Kidney tubule cell (primary cell): Measurements from ENCODE around the gene TMEM140.
A peak's percentile ranks its signal among the peaks of the same experiment; 100 is the strongest.
"Not testable (repeated sequence)": the region's sequence is repeated elsewhere in the genome, so short reads cannot be mapped to it uniquely, and the experiment has no call there.

ENCODE experiments used
- DNase-seq: peaks from one replicate; pipeline ENCODE4 v3.0.0-alpha.2; 2018; ENCODE audit warnings: low spot score

Gene TMEM140

DNA sequence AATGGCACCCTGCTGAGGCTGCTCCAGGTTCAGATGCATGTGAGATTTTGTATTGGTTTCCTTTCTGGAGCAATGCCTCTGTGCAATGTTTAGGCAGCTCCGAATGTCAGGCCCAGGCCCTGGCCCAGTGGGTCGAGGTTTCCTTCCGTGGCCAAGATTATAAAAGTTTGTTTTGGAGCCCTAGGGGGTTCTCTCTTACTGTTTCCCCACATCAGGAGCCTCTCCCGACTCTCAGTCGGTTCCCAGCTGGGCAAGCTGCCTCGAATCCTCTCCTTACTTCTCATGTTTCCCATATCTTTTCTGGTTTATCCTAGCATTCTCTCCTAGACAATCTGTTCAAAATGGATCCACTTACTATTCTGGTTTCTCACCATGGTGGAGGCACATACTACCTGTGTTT is 11.0 kb downstream of the TMEM140 start:
- no peak for DNase-seq

DNA sequence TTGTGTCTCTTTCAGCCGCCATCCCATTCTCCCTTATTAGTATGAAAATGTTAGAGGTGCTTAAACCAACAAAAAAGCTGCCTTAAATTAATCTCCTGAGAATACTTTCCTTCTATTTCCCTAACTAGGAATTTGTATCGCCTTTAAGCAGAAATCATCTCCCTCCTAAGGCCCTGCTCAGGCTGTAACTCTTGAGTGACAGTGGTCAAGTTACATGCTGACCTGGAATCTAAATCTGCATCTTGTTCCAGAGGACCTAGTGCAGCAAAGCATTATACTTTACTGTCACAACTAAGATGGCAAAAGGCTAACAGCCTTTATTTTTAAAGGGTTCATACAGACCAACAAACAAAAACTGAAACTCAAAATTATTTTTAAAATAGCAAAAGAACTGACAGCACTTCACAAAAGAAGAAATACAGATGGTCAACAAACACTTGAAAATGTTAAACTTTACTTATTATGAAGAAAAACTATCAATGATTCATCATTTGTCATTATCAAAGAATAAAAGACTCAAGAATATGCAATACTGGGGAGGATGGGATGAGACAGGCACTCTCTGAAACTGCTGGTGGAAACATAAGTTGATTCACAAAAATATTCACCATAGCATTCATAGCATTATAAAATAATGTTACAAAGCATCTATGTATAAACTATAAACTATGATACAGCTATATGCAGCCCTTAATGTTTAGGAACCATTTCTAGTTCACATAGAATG is 11.7 kb downstream of the TMEM140 start:
- DNase-seq = no peak

DNA sequence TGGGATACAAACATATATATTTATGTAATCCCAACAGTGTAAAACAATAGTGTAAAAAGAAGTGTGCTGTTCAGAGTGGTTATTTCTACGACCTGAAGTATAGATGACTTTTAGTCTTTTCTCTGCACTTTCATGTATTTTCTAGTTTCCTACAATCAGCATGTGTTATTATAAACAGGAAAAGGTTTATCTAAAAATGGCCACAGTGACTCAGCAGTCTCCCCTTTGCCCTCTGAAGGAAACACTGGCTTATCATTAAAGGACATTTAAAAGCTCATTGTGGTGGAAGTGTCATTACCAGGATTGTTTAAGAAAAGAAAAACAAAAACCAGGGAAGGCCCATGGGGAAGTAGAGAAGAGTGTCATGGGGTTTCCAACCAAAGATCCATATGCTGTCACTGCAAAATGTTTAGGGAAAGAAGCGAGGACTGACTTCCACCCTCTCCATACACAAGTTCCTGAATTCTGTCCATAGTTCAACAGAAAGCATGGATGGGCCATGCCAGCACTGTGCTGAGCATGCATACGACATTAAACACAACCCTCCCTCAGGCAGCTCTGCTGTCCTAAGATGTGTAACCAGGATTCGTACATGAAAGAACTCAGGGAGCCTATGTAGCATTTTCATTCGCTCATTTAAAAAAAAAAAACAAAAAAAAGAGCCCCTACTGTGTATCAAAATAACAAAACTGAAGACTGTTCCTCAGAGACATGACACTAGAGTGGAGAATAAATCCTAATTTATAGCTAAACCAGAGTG is 12.4 kb downstream of the TMEM140 start:
- DNase-seq = peak; percentile 78

DNA sequence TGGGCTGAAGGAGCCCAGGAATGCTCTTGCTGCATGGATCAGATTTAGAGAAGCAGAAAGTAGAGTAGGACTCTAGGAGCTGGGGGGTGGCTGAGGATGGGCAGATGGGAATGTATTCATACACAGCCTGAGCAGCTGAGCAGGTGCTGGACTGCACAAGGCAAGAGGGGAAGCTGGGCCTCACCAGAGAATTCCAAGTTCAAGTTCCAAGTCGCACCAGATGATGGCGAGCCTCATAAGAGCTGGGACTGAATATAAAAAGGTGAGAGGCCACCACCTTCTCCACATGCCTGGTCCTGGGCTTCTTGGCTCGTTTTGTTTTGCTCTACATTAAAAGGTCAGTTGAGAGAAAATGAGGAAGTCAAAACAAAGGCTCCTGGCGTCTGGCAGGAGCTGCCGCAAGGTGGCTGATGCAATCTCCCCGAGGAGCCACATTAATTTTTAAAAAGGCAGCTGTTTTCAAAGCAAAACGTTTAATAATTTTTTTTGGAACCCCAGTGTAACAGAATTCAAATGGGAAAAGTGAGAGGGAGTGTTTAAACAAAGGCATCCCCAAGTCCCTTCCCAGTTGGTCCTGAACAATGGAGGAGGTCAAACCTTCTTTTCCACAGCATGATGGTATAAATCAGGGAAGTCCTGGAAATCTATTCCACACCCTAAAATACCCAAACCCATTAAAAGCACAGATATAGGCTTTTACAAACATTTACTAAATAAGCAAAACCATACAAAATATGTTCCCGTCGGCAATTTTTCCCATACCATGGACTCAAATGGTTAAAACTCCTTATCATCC is 13.2 kb downstream of the TMEM140 start:
- peak; percentile 58 for DNase-seq

DNA sequence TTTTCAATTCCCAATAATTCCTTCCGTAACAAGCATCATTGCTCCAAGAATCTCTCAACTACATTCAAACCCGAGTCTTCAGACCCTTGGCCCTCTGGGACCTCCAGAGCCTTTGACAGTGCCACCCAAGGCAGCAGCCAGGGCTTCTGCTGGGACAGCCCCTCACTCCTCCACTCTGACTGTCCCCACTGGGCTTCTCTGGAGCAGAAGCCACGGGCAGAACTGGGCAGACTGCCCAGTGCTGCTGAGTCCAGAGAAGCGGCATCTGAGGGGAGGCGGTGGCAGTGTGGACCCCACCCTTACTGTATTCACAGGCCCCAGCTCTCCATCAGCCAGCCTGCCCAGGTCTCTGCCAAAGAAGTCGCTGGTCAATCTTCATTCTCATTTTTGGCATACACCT is 13.8 kb downstream of the TMEM140 start:
- DNase-seq = no peak

DNA sequence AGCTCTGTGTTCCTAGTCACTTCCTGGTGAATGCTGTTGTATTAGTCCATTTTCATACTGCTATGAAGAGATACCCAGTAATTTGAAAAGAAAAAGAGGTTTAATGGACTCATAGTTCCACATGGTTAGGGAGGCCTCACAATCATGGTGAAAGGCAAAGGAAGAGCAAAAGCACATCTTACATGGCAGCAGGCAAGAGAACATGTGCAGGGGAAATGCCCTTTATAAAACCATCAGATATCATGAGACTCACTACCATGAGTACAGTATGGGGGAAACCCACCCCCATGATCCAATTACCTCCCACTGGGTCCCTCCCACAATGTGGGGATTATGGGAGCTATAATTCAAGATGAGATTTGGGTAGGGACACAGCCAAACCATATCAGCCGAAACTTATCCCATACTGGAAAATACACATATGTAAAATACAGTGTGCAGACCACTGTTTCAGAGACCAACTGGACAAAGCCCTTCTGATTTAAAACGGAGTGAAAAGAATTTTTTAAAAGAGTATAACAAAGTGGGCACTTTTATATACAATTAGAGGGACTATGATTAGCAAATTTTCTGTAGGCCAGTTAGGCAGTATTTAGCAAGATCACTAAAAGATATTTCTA is 14.6 kb downstream of the TMEM140 start:
- DNase-seq = no peak

DNA sequence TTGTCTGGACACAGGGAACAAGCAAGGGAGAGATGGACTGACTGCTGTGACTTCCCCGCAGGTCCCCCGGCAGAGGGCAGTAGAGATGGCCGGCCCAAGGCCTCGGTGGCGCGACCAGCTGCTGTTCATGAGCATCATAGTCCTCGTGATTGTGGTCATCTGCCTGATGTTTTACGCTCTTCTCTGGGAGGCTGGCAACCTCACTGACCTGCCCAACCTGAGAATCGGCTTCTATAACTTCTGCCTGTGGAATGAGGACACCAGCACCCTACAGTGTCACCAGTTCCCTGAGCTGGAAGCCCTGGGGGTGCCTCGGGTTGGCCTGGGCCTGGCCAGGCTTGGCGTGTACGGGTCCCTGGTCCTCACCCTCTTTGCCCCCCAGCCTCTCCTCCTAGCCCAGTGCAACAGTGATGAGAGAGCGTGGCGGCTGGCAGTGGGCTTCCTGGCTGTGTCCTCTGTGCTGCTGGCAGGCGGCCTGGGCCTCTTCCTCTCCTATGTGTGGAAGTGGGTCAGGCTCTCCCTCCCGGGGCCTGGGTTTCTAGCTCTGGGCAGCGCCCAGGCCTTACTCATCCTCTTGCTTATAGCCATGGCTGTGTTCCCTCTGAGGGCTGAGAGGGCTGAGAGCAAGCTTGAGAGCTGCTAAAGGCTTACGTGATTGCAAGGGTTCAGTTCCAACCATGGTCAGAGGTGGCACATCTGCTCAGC is 16.6 kb downstream of the TMEM140 start:
- no peak for DNase-seq

DNA sequence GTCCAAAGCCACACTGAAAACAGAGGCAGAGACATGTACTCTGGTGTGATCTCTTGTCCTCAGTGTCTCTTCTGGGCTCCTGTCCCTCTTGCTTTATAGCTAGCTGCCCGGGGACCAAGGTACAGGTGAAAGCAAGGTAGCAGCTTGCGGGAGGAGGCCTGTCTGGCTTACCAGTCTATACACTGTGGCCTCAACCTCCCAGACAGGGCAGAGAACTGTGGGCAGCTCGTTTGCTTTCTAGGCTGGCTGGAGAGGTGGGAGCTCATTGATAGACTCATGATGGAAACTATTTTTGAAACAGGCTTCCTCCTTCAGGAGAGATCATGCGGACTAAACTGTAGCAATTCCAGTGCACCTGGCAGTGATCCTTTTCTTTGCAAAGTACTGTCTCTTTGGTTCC is 18.0 kb downstream of the TMEM140 start:
- no peak for DNase-seq

DNA sequence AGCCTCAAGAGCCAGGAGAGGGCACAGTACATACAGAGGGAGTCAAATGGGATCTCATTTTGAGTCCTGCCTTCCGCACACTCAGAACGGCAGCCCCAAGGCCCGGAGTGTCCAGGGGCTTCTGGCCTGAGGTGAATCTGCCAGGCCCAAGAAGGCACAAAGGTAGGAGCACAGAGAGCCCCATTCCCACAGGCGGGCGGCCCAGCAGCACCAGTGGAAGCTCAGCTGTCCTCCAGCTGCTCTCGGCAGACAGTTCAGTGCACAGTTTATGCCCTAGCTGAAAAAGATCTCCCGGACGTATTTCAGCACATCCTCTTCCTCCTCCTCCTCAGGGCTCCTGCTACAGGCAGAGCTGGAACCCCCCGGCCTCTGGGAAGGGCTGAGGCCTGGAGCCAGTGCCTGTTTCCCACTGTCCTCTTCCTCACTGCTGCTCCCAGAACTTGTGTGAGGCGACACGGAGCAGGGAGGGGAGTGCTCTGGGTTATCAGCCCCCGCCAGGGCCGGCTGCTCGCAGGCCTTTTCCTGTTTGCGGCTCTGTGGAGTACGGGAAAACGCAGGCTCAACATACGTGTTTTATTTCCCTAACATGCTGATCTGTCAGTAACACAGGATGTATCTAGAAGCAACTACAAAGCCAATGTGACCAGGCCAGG is 18.6 kb downstream of the TMEM140 start:
- no peak for DNase-seq

DNA sequence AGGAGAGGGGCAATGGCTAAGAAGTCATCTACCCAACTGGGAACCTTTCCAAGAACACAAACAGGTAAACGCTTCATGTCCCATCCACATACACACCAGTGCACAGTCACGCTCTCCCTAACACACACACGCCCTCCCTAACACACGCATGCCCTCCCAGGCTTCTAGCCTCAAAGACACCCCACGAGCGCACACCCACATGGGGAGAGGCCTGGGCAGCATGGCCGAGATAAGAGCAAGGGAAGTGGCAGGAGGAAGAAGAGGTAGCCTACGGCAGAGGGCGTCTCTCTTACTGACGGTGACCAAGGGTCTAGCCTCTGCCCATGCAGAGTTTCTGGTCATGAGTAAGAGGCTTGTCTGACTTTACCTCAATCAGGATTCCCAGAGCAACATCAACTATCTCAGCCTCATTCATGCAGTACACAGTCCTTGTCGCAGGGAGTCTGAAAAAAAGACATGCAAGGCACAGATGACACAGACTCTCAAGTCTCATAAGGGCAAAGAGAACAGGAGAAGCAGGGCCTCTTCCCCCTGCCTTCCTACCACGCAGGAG is 19.6 kb downstream of the TMEM140 start:
- DNase-seq = no peak

DNA sequence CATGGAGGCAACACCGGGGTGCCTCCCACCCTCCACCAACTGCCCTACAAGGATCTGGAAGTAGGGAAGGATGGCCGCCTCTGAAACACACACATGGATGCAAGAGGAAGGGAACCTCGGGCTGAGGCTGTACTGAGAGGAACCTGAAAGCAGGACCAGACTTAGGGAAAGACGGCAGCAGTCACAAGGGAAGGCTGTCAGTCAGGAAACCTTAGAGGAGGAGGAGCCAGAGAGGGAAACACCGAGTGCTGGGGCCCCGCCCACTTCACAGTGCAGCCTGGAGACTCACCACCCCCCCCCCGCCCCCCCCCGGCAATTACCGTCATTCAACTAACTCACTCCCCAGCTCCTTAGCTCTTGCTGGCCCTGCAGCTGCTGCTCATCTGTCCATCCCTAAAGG is 20.1 kb downstream of the TMEM140 start:
- peak; percentile 67 for DNase-seq

DNA sequence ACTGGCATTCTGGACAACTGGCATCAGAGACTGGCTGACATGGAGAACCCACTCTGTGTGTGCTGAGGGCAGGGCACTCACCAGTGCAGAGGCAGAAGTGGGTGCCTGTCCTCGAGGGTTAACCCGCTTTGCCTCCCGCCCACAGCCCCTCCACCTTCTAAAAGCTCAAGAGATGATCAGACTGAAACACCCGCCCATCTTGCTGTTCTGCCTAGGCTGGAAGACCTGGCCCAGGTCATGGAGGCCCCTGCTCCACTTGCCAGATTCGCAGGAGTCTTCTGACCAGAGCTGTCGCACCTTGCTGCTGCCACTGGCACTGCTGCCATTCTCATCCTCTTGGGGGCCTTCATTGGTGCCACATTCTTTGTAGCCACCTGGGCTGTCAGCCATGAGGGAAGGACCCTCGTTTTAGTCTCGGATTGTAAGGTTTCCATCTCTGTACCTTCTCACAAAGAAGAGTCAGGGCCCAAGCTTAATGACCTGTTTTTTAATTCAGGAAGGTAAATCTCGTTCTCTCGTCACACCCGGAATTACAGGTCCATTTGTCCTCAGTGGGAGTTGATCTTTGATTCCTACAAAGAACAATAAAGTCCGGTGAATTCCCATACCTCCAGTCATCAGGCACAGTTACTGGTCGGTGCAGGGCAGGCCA is 20.7 kb downstream of the TMEM140 start:
- DNase-seq = no peak

DNA sequence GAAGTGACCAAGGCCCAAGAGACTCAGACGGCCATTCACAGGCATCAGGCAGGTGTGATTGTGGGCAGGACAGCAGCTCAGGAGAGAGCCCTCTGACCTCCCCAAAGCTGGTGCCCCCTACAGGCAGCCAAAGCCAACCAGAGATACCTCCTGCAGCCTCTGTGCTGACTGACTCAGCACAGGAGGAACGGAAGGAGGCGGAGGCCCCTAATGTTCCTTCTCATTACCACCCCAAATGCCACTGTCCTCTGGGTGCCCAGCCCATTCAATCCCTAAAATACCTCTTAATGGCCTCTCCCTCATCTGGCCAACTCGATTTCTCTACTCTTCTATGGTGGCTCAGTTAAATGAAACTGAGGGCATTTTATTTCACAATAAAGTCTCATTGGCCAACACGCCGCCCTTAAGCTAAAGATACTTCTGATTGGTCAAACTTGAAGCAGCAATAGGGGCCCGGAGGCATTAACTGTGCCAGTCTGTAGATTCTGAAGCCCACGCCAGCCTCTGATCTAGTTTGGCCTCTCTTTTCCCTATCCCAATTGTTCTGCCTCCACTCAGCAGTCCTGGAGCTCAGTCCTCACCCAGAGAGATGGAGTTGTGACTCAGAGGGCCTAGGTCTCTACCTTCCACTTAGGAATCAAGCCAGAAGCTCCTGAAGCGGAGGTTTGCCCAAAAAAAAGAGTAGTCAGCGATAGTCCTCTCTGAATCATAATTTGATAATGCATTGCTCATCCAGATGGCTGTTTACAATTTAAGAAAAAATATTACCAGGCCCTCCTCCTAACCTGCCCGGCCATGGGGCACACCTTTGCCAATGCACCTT is 21.5 kb downstream of the TMEM140 start:
- peak; percentile 86 for DNase-seq

DNA sequence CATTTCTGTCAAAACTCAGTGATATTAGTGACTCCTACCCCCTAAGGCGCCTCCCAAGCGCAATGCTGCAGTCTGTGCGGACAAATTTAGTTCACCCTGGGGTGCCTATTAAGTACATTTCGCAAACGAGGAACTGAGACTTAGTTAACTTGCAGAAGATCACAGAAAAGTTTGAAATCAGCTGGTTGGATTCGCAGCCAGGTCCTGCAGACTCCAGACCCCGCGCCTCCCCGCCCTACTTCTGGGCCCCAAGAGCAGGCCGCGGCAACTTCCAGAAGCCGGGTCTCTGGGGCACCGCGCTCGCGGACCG is 22.0 kb downstream of the TMEM140 start:
- DNase-seq = no peak

DNA sequence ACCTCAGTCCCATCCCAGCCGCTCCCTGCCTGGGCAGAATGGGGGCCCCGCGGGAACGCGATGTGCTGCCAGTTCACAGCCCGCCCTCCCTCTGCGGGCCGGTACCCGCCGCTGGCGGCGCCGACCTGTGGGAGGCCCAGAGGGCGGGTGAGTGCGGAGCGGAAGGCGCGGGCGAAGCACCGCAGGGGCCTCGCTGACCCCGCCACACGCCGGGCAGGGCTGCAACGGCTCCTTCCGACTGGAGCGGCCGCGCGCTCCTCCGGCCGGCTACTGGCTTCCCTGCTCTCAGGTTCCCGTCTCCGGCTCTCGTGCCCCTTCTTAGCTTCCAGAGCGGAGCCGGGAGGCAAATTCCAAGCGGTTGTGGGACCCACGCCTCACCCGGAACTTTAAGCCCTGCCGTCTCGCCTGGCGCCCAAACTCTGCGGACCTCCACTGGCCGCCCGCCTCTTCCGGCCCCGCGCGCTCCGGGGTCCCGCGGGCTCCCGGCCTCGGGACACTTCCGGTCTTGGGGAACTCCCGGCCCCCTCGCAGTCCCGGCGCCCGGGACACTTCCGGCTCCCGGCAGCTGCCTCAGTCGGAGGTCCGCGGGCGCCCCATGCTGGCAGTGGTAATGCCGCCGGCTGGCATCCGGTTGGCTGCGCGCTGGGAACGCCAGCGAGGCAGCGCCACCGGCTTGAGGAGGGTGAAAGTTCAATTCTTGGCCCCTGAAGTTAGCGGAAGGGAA is 22.6 kb downstream of the TMEM140 start, which contains the start of gene CYREN:
CYREN (minus strand) TSS at position 434 of the 724 bp plus-strand sequence. CDS start 1,785 bp downstream, outside the sequence.
- peak; percentile 98 for DNase-seq

DNA sequence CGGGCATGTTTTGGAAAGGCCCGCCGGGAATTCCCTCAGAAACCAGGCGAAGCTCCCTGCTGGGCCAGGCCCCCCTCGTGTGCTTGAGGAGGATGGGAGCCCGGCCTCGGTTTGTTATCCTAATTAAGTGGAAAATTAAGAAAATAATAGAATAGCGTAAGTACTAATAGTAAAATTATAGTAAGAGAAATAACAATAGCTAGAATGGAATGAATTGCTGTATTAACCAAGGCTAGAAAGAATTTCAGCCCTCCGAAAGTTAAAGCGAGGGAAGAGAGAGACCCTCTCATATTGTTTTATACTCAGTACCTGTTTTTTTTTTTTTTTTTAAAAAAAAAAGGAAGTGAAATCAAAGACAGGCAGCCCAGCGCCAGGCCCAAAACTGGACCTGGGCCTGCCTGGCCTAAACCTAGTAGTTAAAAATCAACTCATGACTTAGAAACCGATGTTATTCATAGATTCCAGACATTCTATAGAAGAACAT is 23.2 kb downstream of the TMEM140 start:
- not testable (repeated sequence) for DNase-seq

DNA sequence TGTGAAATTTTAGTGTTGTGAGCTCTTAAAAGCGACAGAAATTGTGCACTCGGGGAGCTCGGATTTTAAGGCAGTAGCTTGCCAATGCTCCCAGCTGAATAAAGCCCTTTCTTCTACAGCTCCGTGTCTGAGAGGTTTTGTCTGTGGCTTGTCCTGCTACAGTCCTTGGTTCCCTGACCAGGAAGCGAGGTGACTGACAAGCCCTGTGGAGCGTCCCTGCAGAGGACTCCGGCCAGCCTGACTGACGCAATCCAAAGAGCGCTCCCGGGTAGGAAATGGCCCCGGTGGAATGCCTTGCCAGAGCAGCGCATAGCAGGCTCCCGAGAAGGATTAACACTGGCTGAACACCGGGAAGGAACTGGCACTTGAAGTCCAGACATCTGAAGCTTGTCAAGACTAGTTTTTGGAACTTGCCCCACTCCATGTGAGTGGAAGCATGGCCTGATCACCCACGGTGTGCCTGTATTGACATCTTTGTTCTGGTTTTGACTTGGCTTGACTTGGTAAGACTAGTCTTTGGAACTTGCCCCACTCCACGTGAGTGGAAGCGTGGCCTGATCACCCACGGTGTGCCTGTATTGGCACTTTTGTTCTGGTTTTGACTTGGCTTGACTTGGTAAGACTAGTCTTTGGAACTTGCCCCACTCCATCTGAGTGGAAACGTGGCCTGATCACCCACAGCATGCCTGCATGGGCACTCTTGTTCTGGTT is 23.9 kb downstream of the TMEM140 start:
- DNase-seq = peak; percentile 89

DNA sequence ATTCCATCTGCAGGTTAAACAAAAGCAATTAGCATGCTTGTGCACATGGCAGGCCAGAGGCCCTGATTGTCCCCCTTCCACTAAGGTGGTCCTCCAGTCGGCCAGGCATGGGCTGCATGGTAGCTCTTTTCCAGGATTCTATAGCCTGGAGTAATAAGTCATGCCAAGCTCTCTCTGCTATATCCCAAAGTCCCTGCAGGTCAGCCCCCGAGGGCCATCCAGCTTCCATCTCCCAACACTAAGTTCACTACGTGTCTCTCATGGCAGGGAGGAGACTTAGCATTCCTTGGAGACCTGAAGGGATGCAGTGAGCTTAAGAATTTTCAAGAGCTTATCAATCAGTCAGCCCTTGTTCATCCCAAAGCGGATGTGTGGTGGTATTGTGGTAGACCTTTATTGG is 26.0 kb downstream of the TMEM140 start:
- DNase-seq = not testable (repeated sequence)
